ENCODE results near the gene MTAP. TPM values are rescaled to one million over a fixed set of nuclear protein-coding genes. Genes with fewer than 3 reads are reported as not detected.
A peak's percentile ranks its signal among the peaks of the same experiment; 100 is the strongest.

The MTAP gene
- total RNA-seq, 1 donor from 2014 or later = 31.0 TPM

- no peak for DNase-seq (ENCODE audit: low read depth)
Observed at GRCh38 chr9:21804331-21804730, 1.9 kb downstream of the MTAP start.

GRCh38 chr9:21804791-21805190 lies 2.4 kb downstream of the MTAP start:
- DNase-seq (ENCODE audit: low read depth) = no peak

GRCh38 chr9:21806644-21807043 lies 4.2 kb downstream of the MTAP start:
- DNase-seq (ENCODE audit: low read depth) = no peak

- peak; percentile 54 for DNase-seq (ENCODE audit: low read depth)
Observed at GRCh38 chr9:21810388-21810787, 8.0 kb downstream of the MTAP start.

GRCh38 chr9:21810881-21811280 lies 8.4 kb downstream of the MTAP start:
- DNase-seq (ENCODE audit: low read depth) = no peak

- no peak for DNase-seq (ENCODE audit: low read depth)
Observed at GRCh38 chr9:21811914-21812313, 9.5 kb downstream of the MTAP start.

GRCh38 chr9:21812415-21812814 lies 10.0 kb downstream of the MTAP start:
- DNase-seq (ENCODE audit: low read depth) = no peak

GRCh38 chr9:21812946-21813568 lies 10.6 kb downstream of the MTAP start:
- DNase-seq (ENCODE audit: low read depth) = peak; percentile 81

- peak; percentile 88 for DNase-seq (ENCODE audit: low read depth)
Observed at GRCh38 chr9:21813575-21814473, 11.4 kb downstream of the MTAP start.

- DNase-seq (ENCODE audit: low read depth) = no peak
Observed at GRCh38 chr9:21815643-21816042, 13.2 kb downstream of the MTAP start.

GRCh38 chr9:21817176-21817575 lies 14.7 kb downstream of the MTAP start:
- DNase-seq (ENCODE audit: low read depth) = no peak

GRCh38 chr9:21825637-21826036 lies 23.2 kb downstream of the MTAP start:
- DNase-seq (ENCODE audit: low read depth) = no peak

GRCh38 chr9:21828853-21829410 lies 26.5 kb downstream of the MTAP start:
- peak; percentile 40 for DNase-seq (ENCODE audit: low read depth)

GRCh38 chr9:21830589-21830988 lies 28.2 kb downstream of the MTAP start:
- DNase-seq (ENCODE audit: low read depth) = no peak

- peak; percentile 75 for DNase-seq (ENCODE audit: low read depth)
Observed at GRCh38 chr9:21831841-21832509, 29.5 kb downstream of the MTAP start.

GRCh38 chr9:21833090-21833801 lies 30.8 kb downstream of the MTAP start:
- DNase-seq (ENCODE audit: low read depth) = no peak

GRCh38 chr9:21835121-21835520 lies 32.7 kb downstream of the MTAP start:
- DNase-seq (ENCODE audit: low read depth) = no peak

GRCh38 chr9:21836437-21837161 lies 34.2 kb downstream of the MTAP start:
- peak; percentile 92 for DNase-seq (ENCODE audit: low read depth)

GRCh38 chr9:21837501-21837900 lies 35.1 kb downstream of the MTAP start:
- DNase-seq (ENCODE audit: low read depth) = no peak

GRCh38 chr9:21840647-21841046 lies 38.2 kb downstream of the MTAP start:
- DNase-seq (ENCODE audit: low read depth) = no peak
